CMK (cell line): Measurements from ENCODE around the gene NCOA1.
"Not testable (repeated sequence)": the region's sequence is repeated elsewhere in the genome, so short reads cannot be mapped to it uniquely, and the experiment has no call there.

Experiments
- DNase-seq: peaks from one replicate; pipeline ENCODE4 v3.0.0-alpha.2; 2010; ENCODE audit warnings: low read depth

Gene NCOA1

GRCh38 chr2:24490690-24491541, at the start of gene NCOA1:
Gene NCOA1 (plus strand): TSS chr2:24491254. CDS start chr2:24658678, 167,424 bp downstream.
- peak; percentile 81 for DNase-seq

- DNase-seq: no peak
Measured at GRCh38 chr2:24448797-24449196, 42.3 kb upstream of the NCOA1 start.

- DNase-seq: no peak
Measured at GRCh38 chr2:24449344-24449743, 41.7 kb upstream of the NCOA1 start.

GRCh38 chr2:24451805-24452501, 39.1 kb upstream of the NCOA1 start:
- no peak for DNase-seq

- DNase-seq: no peak
Measured at GRCh38 chr2:24452502-24452885, 38.6 kb upstream of the NCOA1 start.

- no peak for DNase-seq
Measured at GRCh38 chr2:24453379-24454073, 37.5 kb upstream of the NCOA1 start.

- DNase-seq: no peak
Measured at GRCh38 chr2:24454294-24454693, 36.8 kb upstream of the NCOA1 start.

- no peak for DNase-seq
Measured at GRCh38 chr2:24456599-24457556, 34.2 kb upstream of the NCOA1 start.

GRCh38 chr2:24457696-24458386, 33.2 kb upstream of the NCOA1 start:
- peak; percentile 43 for DNase-seq

- DNase-seq: no peak
Measured at GRCh38 chr2:24459224-24460161, 31.6 kb upstream of the NCOA1 start.

- peak; percentile 30 for DNase-seq
Measured at GRCh38 chr2:24461685-24462084, 29.4 kb upstream of the NCOA1 start.

- no peak for DNase-seq
Measured at GRCh38 chr2:24463271-24463670, 27.8 kb upstream of the NCOA1 start.

GRCh38 chr2:24466871-24467870, 23.9 kb upstream of the NCOA1 start:
- no peak for DNase-seq

- DNase-seq: not testable (repeated sequence)
Measured at GRCh38 chr2:24468453-24468852, 22.6 kb upstream of the NCOA1 start.

- DNase-seq: no peak
Measured at GRCh38 chr2:24469148-24469650, 21.9 kb upstream of the NCOA1 start.

- DNase-seq: no peak
Measured at GRCh38 chr2:24471662-24472061, 19.4 kb upstream of the NCOA1 start.

GRCh38 chr2:24472416-24472815, 18.6 kb upstream of the NCOA1 start:
- no peak for DNase-seq

- no peak for DNase-seq
Measured at GRCh38 chr2:24473626-24474025, 17.4 kb upstream of the NCOA1 start.
